Natural killer cell treated with Interleukin-12 subunit alpha and Interleukin-12 subunit beta and Interleukin-15 and Interleukin-18, amount 100 ng/mL, for 72 hours (primary cell): Measurements from ENCODE around the gene HVCN1. TPM values are rescaled to one million over a fixed set of nuclear protein-coding genes. Genes with fewer than 3 reads are reported as not detected.
A peak's percentile ranks its signal among the peaks of the same experiment; 100 is the strongest.
"Not testable (repeated sequence)": the region's sequence is repeated elsewhere in the genome, so short reads cannot be mapped to it uniquely, and the experiment has no call there.

Source experiments
- ATAC-seq, 2 donors: fragments of 150-1000 bp; cut with Tn5 transposase in 1 of 2; sonication (Bioruptor Pico), chemical (Tn5 transposase) in 1 of 2; 2 replicates each; pipeline ENCODE4 v1.10.0; 2021
- DNase-seq: peaks from one replicate; pipeline ENCODE4 v3.0.0; 2022; ENCODE audit warnings: low spot score
- H3K27ac Mint-ChIP-seq, 2 donors: 1 replicate in 1 of 2; 2 replicates in 1 of 2; pipeline ENCODE4 v1.8.0; 2022; ENCODE audit warnings: mixed read lengths in 2 of 2, mild to moderate bottlenecking in 1 of 2, moderate library complexity in 1 of 2
- H3K27me3 Mint-ChIP-seq, 2 donors: 1 replicate in 1 of 2; 2 replicates in 1 of 2; pipeline ENCODE4 v1.8.0; 2022; ENCODE audit warnings: mixed read lengths in 2 of 2
- H3K36me3 Mint-ChIP-seq: one replicate; pipeline ENCODE4 v1.8.0; 2022; ENCODE audit warnings: mixed read lengths
- H3K4me1 Mint-ChIP-seq, 2 donors: 1 replicate in 1 of 2; 2 replicates in 1 of 2; pipeline ENCODE4 v1.8.0; 2022; ENCODE audit warnings: low read depth in 2 of 2, mixed read lengths in 2 of 2, mild to moderate bottlenecking in 1 of 2
- H3K4me3 Mint-ChIP-seq: one replicate; pipeline ENCODE4 v1.8.0; 2022; ENCODE audit warnings: mixed read lengths
- H3K9me3 Mint-ChIP-seq: 2 replicates; pipeline ENCODE4 v1.8.0; 2022; ENCODE audit warnings: mixed read lengths
- total RNA-seq, 2 donors: library from RNA; stranded (reverse); gene quantifications; one replicate each; pipeline ENCODE4 v1.2.3, GENCODE V29; 2022

HVCN1 gene
- 1 to 10 TPM in 1 of 2 donors, under 1 TPM in 1; 1.00 to 3.3 TPM for total RNA-seq

DNA sequence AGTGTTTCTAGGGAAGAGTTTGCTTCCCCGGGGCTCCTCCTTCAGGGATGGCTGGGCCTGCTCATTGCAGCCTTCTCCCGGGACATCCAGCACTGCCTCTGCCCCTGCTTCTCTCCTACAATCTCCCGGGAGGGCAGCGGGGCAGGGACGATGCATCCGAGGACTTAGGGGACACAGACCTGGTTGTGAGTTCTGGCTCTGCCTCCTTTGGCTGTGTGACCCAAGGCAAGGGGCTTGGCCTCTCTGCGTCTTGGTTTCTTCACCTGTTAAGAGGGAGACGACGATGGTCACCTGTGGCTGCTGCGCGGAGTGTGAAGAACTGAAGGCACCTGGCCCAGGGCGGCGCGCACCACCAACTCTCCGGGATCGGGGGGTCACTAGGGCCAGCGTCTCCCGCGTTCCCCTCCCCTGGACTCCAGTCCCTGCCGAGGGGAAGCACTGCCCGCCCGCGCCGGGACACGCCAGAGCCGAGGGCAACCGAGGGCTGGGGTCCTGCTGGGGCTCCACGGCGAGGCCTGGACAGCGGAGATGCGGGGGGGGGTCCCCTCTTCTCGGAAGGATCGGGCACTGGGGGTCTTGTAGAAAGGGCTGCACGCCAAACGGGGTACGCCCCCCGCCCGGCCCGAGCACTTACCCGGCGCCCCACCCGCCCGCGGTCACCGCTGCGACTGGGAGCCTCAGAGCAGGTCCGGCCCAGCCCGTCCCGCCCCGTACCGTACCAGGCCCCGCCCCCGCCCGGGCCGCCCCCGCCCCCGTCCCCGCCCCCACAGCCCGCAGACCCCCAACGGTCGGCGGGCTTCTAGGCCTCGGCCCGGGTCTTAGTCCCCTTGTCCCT lies at the start of gene HVCN1:
Gene HVCN1 (minus strand): TSS at position 670 of the 835 bp plus-strand sequence. CDS start 5,870 bp downstream, outside the sequence.
- Mint-ChIP-seq H3K27me3 (peaks cover 0 to 3% of the 10 kb centered on the region in 2 donors), H3K4me1 (peaks cover 35 to 46% of the 10 kb centered on the region in 2 donors), H3K4me3 (peak within 1 kb of the TSS; percentile 75), H3K9me3 (no peaks in the 10 kb centered on the region), H3K36me3 (no peaks in the 10 kb centered on the region), H3K27ac (peak within 1 kb of the TSS; percentile 65 to 76)
- ATAC-seq (peak; percentile 81 to 85), DNase-seq (peak; percentile 74)

- ATAC-seq: no peak
Measured at GRCh38 chr12:110737532-110737931, 48.6 kb upstream of the HVCN1 start.

GRCh38 chr12:110737016-110737415 lies 48.1 kb upstream of the HVCN1 start:
- H3K27ac Mint-ChIP-seq: peak overlapping the region in 1 of 2 donors; percentile 72
- H3K4me3 Mint-ChIP-seq: peak overlapping the region; percentile 22
- DNase-seq, ATAC-seq, H3K27me3 Mint-ChIP-seq, H3K9me3 Mint-ChIP-seq: not testable (repeated sequence)
- H3K36me3 Mint-ChIP-seq: peaks cover 10% of the 10 kb centered on the region
- H3K4me1 Mint-ChIP-seq: peaks cover 45 to 62% of the 10 kb centered on the region in 2 donors

More at GRCh38 chr12:110737532-110737931, 48.6 kb upstream of the HVCN1 start:
- peak overlapping the region; percentile 71 for H3K4me3 Mint-ChIP-seq
- peaks cover 45 to 56% of the 10 kb centered on the region in 2 donors for H3K4me1 Mint-ChIP-seq
- peaks cover 11% of the 10 kb centered on the region for H3K36me3 Mint-ChIP-seq
- no peaks in the 10 kb centered on the region for H3K27me3 Mint-ChIP-seq
- H3K27ac Mint-ChIP-seq: peak overlapping the region; percentile 72 to 77
- no peaks in the 10 kb centered on the region for H3K9me3 Mint-ChIP-seq
- DNase-seq: no peak

DNA sequence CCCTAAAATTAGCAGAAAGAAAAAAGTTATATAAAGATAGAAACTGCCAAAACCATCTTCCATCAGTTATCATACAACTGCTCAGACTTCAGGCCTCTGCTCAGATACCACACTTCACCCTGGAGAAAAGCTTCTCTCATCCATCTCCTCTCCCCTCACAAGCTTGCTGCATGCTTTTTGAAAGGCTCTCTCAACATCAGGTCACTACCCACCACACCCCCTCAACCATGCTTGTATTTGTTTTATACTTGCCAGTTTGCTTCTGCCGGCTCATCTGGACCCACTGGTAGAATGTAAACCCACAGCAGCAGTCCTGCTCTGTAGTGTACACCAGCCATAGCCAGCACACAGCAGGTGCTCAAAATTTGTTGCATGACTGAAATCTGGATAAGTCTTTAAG lies 45.0 kb upstream of the HVCN1 start:
- Mint-ChIP-seq H3K27ac (peak overlapping the region; percentile 17 to 42), H3K36me3 (peaks cover 15% of the 10 kb centered on the region), H3K4me3 (no peak overlapping the region), H3K27me3 (no peaks in the 10 kb centered on the region), H3K9me3 (no peaks in the 10 kb centered on the region), H3K4me1 (peaks cover 25 to 50% of the 10 kb centered on the region in 2 donors)
- ATAC-seq (no peak), DNase-seq (no peak)

DNA sequence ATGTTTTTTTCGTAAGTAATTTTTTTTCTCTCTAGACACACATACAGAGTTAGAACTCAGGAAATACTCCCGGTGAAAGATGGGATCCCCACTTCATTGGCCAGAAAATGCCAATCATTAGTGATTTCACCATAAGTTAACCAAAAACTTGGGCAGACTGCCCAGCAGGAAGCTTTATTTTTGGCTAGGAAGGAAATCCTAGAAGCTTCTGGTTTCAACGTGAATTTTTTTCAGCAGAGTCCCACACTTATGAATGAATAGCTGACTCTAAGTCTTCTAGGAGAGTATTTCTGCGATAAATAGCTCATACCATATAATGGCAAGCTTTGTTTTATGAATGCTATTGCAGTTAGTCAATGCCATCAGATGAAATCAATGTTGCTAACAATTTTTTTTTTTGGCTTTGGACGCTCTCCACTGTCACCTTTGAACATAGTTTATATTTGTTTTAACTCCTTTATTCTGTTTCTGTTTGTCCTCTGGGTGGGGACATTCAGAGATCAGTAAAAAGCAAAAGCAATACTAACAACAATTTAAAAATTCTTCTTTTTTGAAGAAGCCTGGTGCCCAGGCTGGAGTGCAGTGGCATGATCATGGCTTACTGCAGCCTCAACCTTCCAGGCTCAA lies 44.3 kb upstream of the HVCN1 start:
- ATAC-seq (no peak), DNase-seq (no peak)
- no peaks in the 10 kb centered on the region for H3K9me3 Mint-ChIP-seq
- no peak overlapping the region for H3K4me3 Mint-ChIP-seq
- peaks cover 19% of the 10 kb centered on the region for H3K36me3 Mint-ChIP-seq
- no peaks in the 10 kb centered on the region for H3K27me3 Mint-ChIP-seq
- peaks cover 23 to 43% of the 10 kb centered on the region in 2 donors for H3K4me1 Mint-ChIP-seq
- H3K27ac Mint-ChIP-seq: peak overlapping the region; percentile 17 to 42

- Mint-ChIP-seq H3K27ac (peak overlapping the region; percentile 33 to 42), H3K9me3 (no peaks in the 10 kb centered on the region), H3K4me3 (no peak overlapping the region), H3K36me3 (peaks cover 24% of the 10 kb centered on the region), H3K4me1 (peaks cover 23 to 42% of the 10 kb centered on the region in 2 donors), H3K27me3 (no peaks in the 10 kb centered on the region)
- ATAC-seq: no peak
- DNase-seq: no peak
Measured at GRCh38 chr12:110732572-110732971, 43.7 kb upstream of the HVCN1 start.

DNA sequence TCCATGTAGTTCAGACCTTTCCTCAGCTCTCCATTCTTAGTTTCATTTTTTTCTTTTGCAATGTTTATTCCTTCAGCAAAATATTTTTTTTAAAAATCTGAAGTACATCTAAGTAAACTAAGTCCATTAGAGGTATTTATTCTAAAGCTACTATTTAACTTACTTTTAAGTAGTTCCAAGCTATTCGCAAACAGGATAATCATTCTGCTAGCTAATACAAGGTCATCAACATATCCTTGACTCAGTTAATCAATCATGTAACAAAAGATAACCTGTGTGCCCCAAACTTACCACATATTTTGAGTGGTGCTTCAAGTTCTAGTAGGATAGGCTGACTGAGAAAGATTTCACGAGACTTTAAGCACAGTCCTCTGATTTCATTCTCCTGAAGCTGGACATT lies 42.6 kb upstream of the HVCN1 start:
- Mint-ChIP-seq H3K27ac (peak overlapping the region; percentile 33 to 50), H3K4me1 (peaks cover 24 to 45% of the 10 kb centered on the region in 2 donors)

DNA sequence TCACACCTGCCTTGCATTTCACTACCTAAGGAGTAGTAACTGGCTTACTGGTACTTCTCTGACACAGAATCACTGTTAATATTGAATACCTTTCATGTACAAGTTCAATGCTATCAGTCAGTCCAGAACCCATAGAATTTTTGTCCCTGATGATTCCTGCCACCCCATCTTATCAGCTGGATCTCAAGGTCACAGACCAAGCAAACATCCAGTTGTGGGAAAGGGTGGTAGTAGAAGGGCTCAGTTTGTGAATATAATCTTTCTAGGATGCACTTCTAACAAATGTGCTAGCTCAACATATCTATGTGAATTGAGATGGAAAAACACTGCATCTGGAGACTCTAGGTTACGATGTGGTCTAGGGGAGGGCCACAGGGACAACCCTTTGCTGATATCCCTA lies 39.7 kb upstream of the HVCN1 start:
- peaks cover 35% of the 10 kb centered on the region for H3K36me3 Mint-ChIP-seq
- no peak for ATAC-seq
- peak overlapping the region; percentile 21 for H3K4me3 Mint-ChIP-seq
- DNase-seq: no peak
- H3K27me3 Mint-ChIP-seq: no peaks in the 10 kb centered on the region
- no peaks in the 10 kb centered on the region for H3K9me3 Mint-ChIP-seq
- peaks cover 25 to 50% of the 10 kb centered on the region in 2 donors for H3K4me1 Mint-ChIP-seq
- peak overlapping the region; percentile 1 to 41 for H3K27ac Mint-ChIP-seq

More for the DNA sequence above, 42.6 kb upstream of the HVCN1 start:
- H3K4me3 Mint-ChIP-seq: no peak overlapping the region
- H3K9me3 Mint-ChIP-seq: no peaks in the 10 kb centered on the region
- H3K36me3 Mint-ChIP-seq: peaks cover 30% of the 10 kb centered on the region
- DNase-seq (no peak), ATAC-seq (no peak)
- H3K27me3 Mint-ChIP-seq: no peaks in the 10 kb centered on the region

DNA sequence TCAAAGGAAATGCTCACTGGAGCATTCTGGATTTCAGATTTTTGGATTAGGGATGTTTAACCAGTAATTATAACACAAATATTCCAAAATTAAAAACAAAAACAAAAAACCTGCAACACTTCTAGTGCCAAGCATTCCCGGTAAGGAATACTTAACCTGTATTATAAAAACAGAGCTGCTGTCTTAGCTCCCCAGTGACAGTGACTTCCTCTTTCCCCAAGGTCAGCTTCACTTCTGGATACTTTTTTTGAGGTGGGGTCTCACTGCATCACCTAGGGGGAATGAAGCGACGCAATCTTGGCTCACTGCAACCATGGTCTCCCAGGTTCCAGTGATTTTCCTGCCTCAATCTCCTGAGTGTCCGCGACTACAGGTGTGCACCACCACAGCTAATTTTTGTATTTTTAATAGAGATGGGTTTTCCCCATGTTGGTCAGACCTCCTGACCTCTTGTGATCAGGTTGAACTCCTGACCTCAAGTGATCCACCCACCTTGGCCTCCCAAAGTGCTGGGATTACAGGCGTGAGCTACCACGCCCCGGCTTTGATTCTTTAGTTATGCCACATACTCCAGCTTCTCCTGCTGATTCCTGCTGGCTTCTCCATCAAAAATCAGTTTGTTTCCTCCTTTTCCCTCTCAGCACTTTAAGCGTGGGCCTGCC lies 37.9 kb upstream of the HVCN1 start:
- DNase-seq (no peak), ATAC-seq (no peak)
- H3K36me3 Mint-ChIP-seq: peaks cover 41% of the 10 kb centered on the region
- no peaks in the 10 kb centered on the region for H3K9me3 Mint-ChIP-seq
- peak overlapping the region; percentile 75 to 92 for H3K27ac Mint-ChIP-seq
- H3K4me1 Mint-ChIP-seq: peaks cover 25 to 37% of the 10 kb centered on the region in 2 donors
- no peaks in the 10 kb centered on the region for H3K27me3 Mint-ChIP-seq
- no peak overlapping the region for H3K4me3 Mint-ChIP-seq

DNA sequence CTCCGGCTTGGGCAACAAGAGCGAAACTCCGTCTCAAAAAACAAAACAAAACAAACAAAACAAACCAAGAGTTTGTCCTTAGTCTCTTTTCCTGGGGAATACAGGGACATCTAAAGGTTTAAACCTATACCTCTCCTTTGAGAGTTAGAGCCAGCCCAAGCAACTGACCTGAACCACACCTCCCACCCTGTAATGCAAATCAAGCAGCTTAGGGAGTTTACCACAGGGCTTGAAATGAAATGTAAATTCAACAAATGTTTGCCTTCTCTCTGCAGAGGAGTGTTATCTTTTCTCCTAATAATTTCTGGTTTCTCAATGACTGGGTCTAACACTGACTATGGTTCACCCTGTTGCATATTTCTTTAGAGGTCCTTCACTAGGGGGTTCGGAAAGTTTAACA lies 37.1 kb upstream of the HVCN1 start:
- DNase-seq (no peak), ATAC-seq (no peak)
- Mint-ChIP-seq H3K4me1 (peaks cover 23 to 29% of the 10 kb centered on the region in 2 donors), H3K27me3 (no peaks in the 10 kb centered on the region), H3K36me3 (peaks cover 43% of the 10 kb centered on the region), H3K4me3 (no peak overlapping the region), H3K9me3 (no peaks in the 10 kb centered on the region), H3K27ac (no peak overlapping the region)

GRCh38 chr12:110725267-110725666 lies 36.4 kb upstream of the HVCN1 start:
- DNase-seq: no peak
- peaks cover 44% of the 10 kb centered on the region for H3K36me3 Mint-ChIP-seq
- no peak for ATAC-seq
- H3K4me1 Mint-ChIP-seq: peaks cover 23 to 26% of the 10 kb centered on the region in 2 donors
- H3K9me3 Mint-ChIP-seq: no peaks in the 10 kb centered on the region
- H3K27me3 Mint-ChIP-seq: no peaks in the 10 kb centered on the region
- H3K27ac Mint-ChIP-seq: peak overlapping the region; percentile 19 to 21
- H3K4me3 Mint-ChIP-seq: no peak overlapping the region

DNA sequence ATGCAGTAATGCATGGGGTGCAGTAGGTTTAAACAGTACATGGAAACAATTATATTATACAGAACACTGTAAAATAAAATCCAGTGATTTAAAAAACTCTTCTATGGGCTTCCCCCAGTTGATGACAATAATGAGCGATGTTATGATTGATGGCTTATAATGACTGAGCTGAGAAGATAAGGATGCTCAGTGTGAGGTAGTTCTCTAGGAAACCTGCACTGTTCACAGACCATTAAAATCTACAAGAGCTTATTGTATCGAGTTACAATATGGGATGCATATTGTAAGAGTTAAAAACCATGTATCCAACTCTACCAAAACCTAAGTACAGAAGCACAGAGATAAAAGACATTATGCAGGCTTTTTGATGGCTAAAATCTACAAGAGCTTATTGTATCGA lies 34.0 kb upstream of the HVCN1 start:
- ATAC-seq, H3K27me3 Mint-ChIP-seq, H3K27ac Mint-ChIP-seq, H3K4me3 Mint-ChIP-seq, H3K9me3 Mint-ChIP-seq, DNase-seq: not testable (repeated sequence)
- H3K36me3 Mint-ChIP-seq: peaks cover 48% of the 10 kb centered on the region
- peaks cover 17 to 29% of the 10 kb centered on the region in 2 donors for H3K4me1 Mint-ChIP-seq

- H3K4me1 Mint-ChIP-seq: peaks cover 10 to 19% of the 10 kb centered on the region in 2 donors
- no peaks in the 10 kb centered on the region for H3K9me3 Mint-ChIP-seq
- H3K27me3 Mint-ChIP-seq: no peaks in the 10 kb centered on the region
- DNase-seq: no peak
- ATAC-seq: no peak
- H3K27ac Mint-ChIP-seq: no peak overlapping the region
- H3K4me3 Mint-ChIP-seq: no peak overlapping the region
- H3K36me3 Mint-ChIP-seq: peaks cover 43% of the 10 kb centered on the region
Measured at GRCh38 chr12:110721570-110721969, 32.7 kb upstream of the HVCN1 start.
